Measurements from ENCODE around the gene ZNF573. TPM values are rescaled to one million over a fixed set of nuclear protein-coding genes. Genes with fewer than 3 reads are reported as not detected.

The ZNF573 gene
- total and polyA plus RNA-seq, 9 of the 15 experiments (the other 6 are each of a cell fraction or from before 2014, with no cell fraction given) = 1.5 to 7.9 (median 4.3) TPM

GRCh38 chr19:37779127-37780005 lies at the start of gene ZNF573 (continued):
- peak; percentile 70; the same call in 1 of the 2 replicates for TF ChIP-seq NKRF (IDR thresholded peaks at IDR 0.05; ENCODE audit: borderline replicate concordance)
- no peak for TF ChIP-seq HMG20A (CRISPR knock-in tag; conservative IDR thresholded peaks at IDR 0.05)
- peak; percentile 78 for TF ChIP-seq POLR2G (IDR thresholded peaks at IDR 0.05; ENCODE audit: low read depth, low read length)
- TF ChIP-seq PATZ1 (CRISPR knock-in tag; IDR thresholded peaks at IDR 0.05; ENCODE audit: borderline replicate concordance) = no peak
- peak in 1 of 3 experiments; percentile 85; a peak in 2 of 6 replicates for TF ChIP-seq ZBTB11 (CRISPR knock-in tag; IDR thresholded peaks at IDR 0.05)
- peak; percentile 22 to 52; a peak in 2 of 4 replicates for TF ChIP-seq SIN3A (IDR thresholded peaks at IDR 0.05; ENCODE audit: borderline replicate concordance in 2 of 2, control insufficient read depth in 1 of 2, low read depth in 2 of 2, low read length in 2 of 2)
- no peak for TF ChIP-seq CAMTA2 (CRISPR knock-in tag; conservative IDR thresholded peaks at IDR 0.05)
- peak; percentile 91 for TF ChIP-seq HCFC1 (IDR thresholded peaks at IDR 0.05; ENCODE audit: low read depth, low read length)
- TF ChIP-seq PHTF2 (CRISPR knock-in tag; IDR thresholded peaks at IDR 0.05) = no peak
- TF ChIP-seq RBFOX2 (IDR thresholded peaks at IDR 0.05; ENCODE audit: low read depth, low read length) = peak; percentile 83
- TF ChIP-seq CEBPB (tag; IDR thresholded peaks at IDR 0.05) = peak; percentile 48
- no peak for TF ChIP-seq HBP1 (CRISPR knock-in tag; IDR thresholded peaks at IDR 0.05)
- TF ChIP-seq ZNF436 (CRISPR knock-in tag; IDR thresholded peaks at IDR 0.05) = no peak
- peak; percentile 67; the same call in 1 of the 2 replicates for TF ChIP-seq EP400 (IDR thresholded peaks at IDR 0.05)
- TF ChIP-seq SIX5 (IDR thresholded peaks at IDR 0.05; ENCODE audit: borderline replicate concordance in 1 of 2, insufficient read depth in 1 of 2, low read depth in 1 of 2, low read length in 2 of 2) = peak; percentile 75 to 79
- 0 out of 2 replicates have a peak, but pooled peaks have one; percentile 22 for TF ChIP-seq PML (IDR thresholded peaks at IDR 0.05; ENCODE audit: low read length)

All from K562 (cell line).